ENCODE data around the gene DDX10. TPM values are rescaled to one million over a fixed set of nuclear protein-coding genes. Genes with fewer than 3 reads are reported as not detected.

The DDX10 gene
- polyA plus RNA-seq, 1 donor (not counting 4 experiments of a cell fraction or from before 2014, with no cell fraction given), result 32.3 TPM

DNA sequence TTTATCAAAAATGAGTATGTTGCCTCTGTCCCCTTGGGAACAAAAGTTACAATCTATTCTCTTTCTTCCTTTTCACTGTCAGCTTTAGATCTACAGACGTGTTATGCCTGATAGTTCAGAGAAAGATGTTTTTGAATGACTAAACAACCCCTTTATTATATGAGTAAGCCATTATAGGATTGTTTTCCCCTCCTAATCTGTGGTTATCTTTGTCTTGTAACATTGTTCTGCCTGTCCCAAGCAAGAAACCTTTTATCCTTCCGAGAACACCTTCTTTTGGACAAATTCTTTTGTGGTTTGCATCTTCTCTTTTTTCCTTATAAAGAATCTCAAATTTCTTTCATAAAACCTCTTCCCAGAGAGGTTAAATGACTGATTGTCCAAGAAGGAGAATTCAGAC, 208.4 kb downstream of the DDX10 start:
- TF ChIP-seq EZH2 (IDR thresholded peaks at IDR 0.05; ENCODE audit: low read length), result no peak
- TF ChIP-seq, protein P1, sequence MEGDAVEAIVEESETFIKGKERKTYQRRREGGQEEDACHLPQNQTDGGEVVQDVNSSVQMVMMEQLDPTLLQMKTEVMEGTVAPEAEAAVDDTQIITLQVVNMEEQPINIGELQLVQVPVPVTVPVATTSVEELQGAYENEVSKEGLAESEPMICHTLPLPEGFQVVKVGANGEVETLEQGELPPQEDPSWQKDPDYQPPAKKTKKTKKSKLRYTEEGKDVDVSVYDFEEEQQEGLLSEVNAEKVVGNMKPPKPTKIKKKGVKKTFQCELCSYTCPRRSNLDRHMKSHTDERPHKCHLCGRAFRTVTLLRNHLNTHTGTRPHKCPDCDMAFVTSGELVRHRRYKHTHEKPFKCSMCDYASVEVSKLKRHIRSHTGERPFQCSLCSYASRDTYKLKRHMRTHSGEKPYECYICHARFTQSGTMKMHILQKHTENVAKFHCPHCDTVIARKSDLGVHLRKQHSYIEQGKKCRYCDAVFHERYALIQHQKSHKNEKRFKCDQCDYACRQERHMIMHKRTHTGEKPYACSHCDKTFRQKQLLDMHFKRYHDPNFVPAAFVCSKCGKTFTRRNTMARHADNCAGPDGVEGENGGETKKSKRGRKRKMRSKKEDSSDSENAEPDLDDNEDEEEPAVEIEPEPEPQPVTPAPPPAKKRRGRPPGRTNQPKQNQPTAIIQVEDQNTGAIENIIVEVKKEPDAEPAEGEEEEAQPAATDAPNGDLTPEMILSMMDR (optimal IDR thresholded peaks at IDR 0.05 in 1 of 3, IDR thresholded peaks at IDR 0.05 in 1 of 3, conservative IDR thresholded peaks at IDR 0.05 in 1 of 3; ENCODE audit: extremely low read depth in 1 of 3, insufficient read depth in 2 of 3, low read length in 3 of 3), result no peak
- H3K4me1 ChIP-seq (ENCODE audit: control insufficient read depth, extremely low read depth, insufficient read depth, low read length), result peaks cover 22% of the 10 kb centered on the region
- H3K27ac ChIP-seq (ENCODE audit: control insufficient read depth, insufficient read depth, low read length), result peak overlapping the region; percentile 32
- no peaks in the 10 kb centered on the region for H3K9me1 ChIP-seq (ENCODE audit: control insufficient read depth, extremely low read depth, insufficient read depth, low read length)
- peak; percentile 43 for FAIRE-seq
- H3K36me3 ChIP-seq (ENCODE audit: control insufficient read depth in 2 of 2, extremely low read depth in 1 of 2, insufficient read depth in 2 of 2, low read length in 2 of 2), result no peaks in the 10 kb centered on the region
- no peaks in the 10 kb centered on the region for H3K9me3 ChIP-seq (ENCODE audit: control insufficient read depth, low read depth, low read length)
- no peak overlapping the region for H2AFZ ChIP-seq (ENCODE audit: control insufficient read depth, low read length)
- H3K79me2 ChIP-seq (ENCODE audit: control insufficient read depth, insufficient read depth, low read length), result no peaks in the 10 kb centered on the region
- H3K9ac ChIP-seq (ENCODE audit: control insufficient read depth, extremely low read depth, insufficient read depth, low read length), result no peak overlapping the region
- no peaks in the 10 kb centered on the region for H3K27me3 ChIP-seq (ENCODE audit: control insufficient read depth, extremely low read depth, insufficient read depth, low read length)
- H3K4me3 ChIP-seq (ENCODE audit: control insufficient read depth in 2 of 3, extremely low read depth in 1 of 3, insufficient read depth in 2 of 3, low read depth in 1 of 3, low read length in 3 of 3), result no peak overlapping the region
- no peaks in the 10 kb centered on the region for H4K20me1 ChIP-seq (ENCODE audit: control insufficient read depth, extremely low read depth, insufficient read depth, low read length)
- dilution Hi-C loops (cut with MboI; ENCODE audit: extremely low pct_ligation_motif_present, low sequenced_read_pairs), result no loop called here
- H3K4me2 ChIP-seq (ENCODE audit: control insufficient read depth, extremely low read depth, insufficient read depth, low read depth, low read length), result peak overlapping the region; percentile 9
- DNase-seq (ENCODE audit: low read depth, low spot score), result no peak

DNA sequence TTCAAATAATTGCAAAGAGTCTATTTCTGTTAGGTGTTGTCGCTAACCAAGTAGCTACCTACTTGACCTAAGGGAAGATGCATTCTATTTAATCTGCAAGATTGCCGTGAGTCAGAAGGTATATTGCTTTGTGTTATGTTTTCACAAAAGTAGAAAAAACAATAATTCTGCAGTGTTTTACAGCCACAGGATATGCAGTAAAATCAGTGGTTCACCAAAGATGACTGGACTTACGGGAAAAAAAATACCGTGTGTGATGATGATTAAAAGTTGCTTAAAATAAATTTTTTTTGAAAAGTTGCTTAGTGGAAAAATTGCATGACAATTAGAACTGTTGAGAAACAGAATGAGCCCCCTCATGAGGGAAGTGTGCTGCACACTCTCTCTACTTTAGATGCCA, 209.1 kb downstream of the DDX10 start:
- TF ChIP-seq EZH2 (IDR thresholded peaks at IDR 0.05; ENCODE audit: low read length), result no peak
- TF ChIP-seq, protein P1 (optimal IDR thresholded peaks at IDR 0.05 in 1 of 3, IDR thresholded peaks at IDR 0.05 in 1 of 3, conservative IDR thresholded peaks at IDR 0.05 in 1 of 3; ENCODE audit: extremely low read depth in 1 of 3, insufficient read depth in 2 of 3, low read length in 3 of 3), result no peak
- dilution Hi-C loops (cut with MboI; ENCODE audit: extremely low pct_ligation_motif_present, low sequenced_read_pairs), result no loop called here
- H3K9me3 ChIP-seq (ENCODE audit: control insufficient read depth, low read depth, low read length), result no peaks in the 10 kb centered on the region
- H3K4me1 ChIP-seq (ENCODE audit: control insufficient read depth, extremely low read depth, insufficient read depth, low read length), result peaks cover 22% of the 10 kb centered on the region
- FAIRE-seq (no peak), DNase-seq (ENCODE audit: low read depth, low spot score) (no peak)
- H3K36me3 ChIP-seq (ENCODE audit: control insufficient read depth in 2 of 2, extremely low read depth in 1 of 2, insufficient read depth in 2 of 2, low read length in 2 of 2), result no peaks in the 10 kb centered on the region
- no peak overlapping the region for H3K9ac ChIP-seq (ENCODE audit: control insufficient read depth, extremely low read depth, insufficient read depth, low read length)
- no peak overlapping the region for H3K27ac ChIP-seq (ENCODE audit: control insufficient read depth, insufficient read depth, low read length)
- H3K4me3 ChIP-seq (ENCODE audit: control insufficient read depth in 2 of 3, extremely low read depth in 1 of 3, insufficient read depth in 2 of 3, low read depth in 1 of 3, low read length in 3 of 3), result no peak overlapping the region
- H3K27me3 ChIP-seq (ENCODE audit: control insufficient read depth, extremely low read depth, insufficient read depth, low read length), result no peaks in the 10 kb centered on the region
- H4K20me1 ChIP-seq (ENCODE audit: control insufficient read depth, extremely low read depth, insufficient read depth, low read length), result no peaks in the 10 kb centered on the region
- no peak overlapping the region for H2AFZ ChIP-seq (ENCODE audit: control insufficient read depth, low read length)
- H3K9me1 ChIP-seq (ENCODE audit: control insufficient read depth, extremely low read depth, insufficient read depth, low read length), result no peaks in the 10 kb centered on the region
- H3K79me2 ChIP-seq (ENCODE audit: control insufficient read depth, insufficient read depth, low read length), result no peaks in the 10 kb centered on the region
- no peak overlapping the region for H3K4me2 ChIP-seq (ENCODE audit: control insufficient read depth, extremely low read depth, insufficient read depth, low read depth, low read length)
